Middle frontal gyrus (tissue), 1 donor: ENCODE results near the gene LIMS2.

Experiments
- DNase-seq: peaks from one replicate; pipeline ENCODE4 v3.0.0-alpha.2; 2015; ENCODE audit warnings: low spot score; ENCODE audit errors: extremely low spot score

LIMS2 gene

GRCh38 chr2:127635380-127636237 is 39.7 kb downstream of the LIMS2 start:
- no peak for DNase-seq

GRCh38 chr2:127634626-127635379 is 40.5 kb downstream of the LIMS2 start:
- no peak for DNase-seq

GRCh38 chr2:127634066-127634617 is 41.2 kb downstream of the LIMS2 start:
- no peak for DNase-seq

- no peak for DNase-seq
Observed at GRCh38 chr2:127633556-127634065, 41.7 kb downstream of the LIMS2 start.

GRCh38 chr2:127632592-127633489 is 42.5 kb downstream of the LIMS2 start:
- no peak for DNase-seq

GRCh38 chr2:127631997-127632581 is 43.2 kb downstream of the LIMS2 start:
- no peak for DNase-seq

- no peak for DNase-seq
Observed at GRCh38 chr2:127631541-127631996, 43.8 kb downstream of the LIMS2 start.

- DNase-seq = no peak
Observed at GRCh38 chr2:127630864-127631540, 44.3 kb downstream of the LIMS2 start.

GRCh38 chr2:127630096-127630863 is 45.0 kb downstream of the LIMS2 start:
- no peak for DNase-seq

GRCh38 chr2:127629637-127630036 is 45.7 kb downstream of the LIMS2 start:
- no peak for DNase-seq

GRCh38 chr2:127628767-127629614 is 46.3 kb downstream of the LIMS2 start:
- no peak for DNase-seq

- DNase-seq = no peak
Observed at GRCh38 chr2:127627740-127628571, 47.4 kb downstream of the LIMS2 start.

GRCh38 chr2:127626917-127627739 is 48.2 kb downstream of the LIMS2 start:
- no peak for DNase-seq

GRCh38 chr2:127626175-127626574 is 49.2 kb downstream of the LIMS2 start:
- DNase-seq = no peak

GRCh38 chr2:127625572-127625951 is 49.8 kb downstream of the LIMS2 start:
- no peak for DNase-seq

GRCh38 chr2:127624756-127625571 is 50.4 kb downstream of the LIMS2 start:
- no peak for DNase-seq
